Activated CD8-positive, alpha-beta memory T cell treated with anti-CD3 and anti-CD28 coated beads, Interleukin-2, amount 50 U/mL, for 24 hours (primary cell): ENCODE results near the gene HOXA9.

Source experiments
- DNase-seq: peaks from one replicate; pipeline ENCODE4 v3.0.0-alpha.2; 2020; ENCODE audit errors: extremely low read depth

HOXA9 gene

DNA sequence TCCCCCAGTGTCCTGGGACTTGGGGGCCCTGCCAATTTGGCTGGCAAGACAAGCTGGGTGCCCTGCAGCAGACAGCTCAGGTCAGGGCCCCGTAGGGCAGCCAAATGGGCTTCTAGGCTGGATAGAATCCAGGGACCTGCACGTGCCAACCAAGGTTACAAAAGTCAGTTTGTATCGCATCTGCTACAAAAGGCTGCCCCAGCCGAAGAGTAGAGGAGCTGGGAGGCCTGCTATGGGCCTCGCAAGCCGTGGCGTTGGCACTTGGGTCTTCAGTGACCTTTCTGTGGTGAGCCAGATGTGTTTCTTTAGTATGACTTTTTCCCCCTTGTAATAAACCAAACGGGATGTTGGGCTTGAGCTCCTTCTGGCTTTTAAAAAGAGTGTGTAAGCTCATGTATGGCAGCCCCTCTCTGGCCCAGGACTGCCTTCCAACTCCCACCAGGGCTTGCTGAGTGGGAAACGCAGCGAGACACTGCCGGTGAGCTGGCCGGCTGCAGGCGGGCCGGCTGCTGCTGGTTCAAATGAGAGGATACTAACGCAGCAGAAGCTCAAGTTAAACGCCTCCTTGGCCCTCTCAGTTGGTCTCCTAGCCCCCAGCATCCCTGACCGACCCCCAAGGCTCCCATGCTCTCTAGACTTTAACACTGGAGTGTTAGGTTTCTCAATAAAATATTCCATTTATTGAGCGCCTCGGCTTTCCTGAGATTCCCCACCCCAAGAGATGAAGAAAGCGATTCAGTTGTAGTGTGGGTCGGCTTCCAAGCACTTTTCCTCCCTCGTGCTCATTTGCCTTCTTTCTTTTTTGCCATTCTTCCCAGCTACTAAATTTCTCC lies 11.8 kb upstream of the HOXA9 start:
- DNase-seq, result no peak

GRCh38 chr7:27176524-27176845 lies 11.1 kb upstream of the HOXA9 start:
- no peak for DNase-seq

- DNase-seq, result no peak
Observed at GRCh38 chr7:27175626-27176523, 10.5 kb upstream of the HOXA9 start.

- no peak for DNase-seq
Observed at GRCh38 chr7:27174874-27175625, 9.7 kb upstream of the HOXA9 start.

GRCh38 chr7:27173956-27174873 lies 8.9 kb upstream of the HOXA9 start, which contains the start of gene HOXA10:
Gene HOXA10, minus strand, starts transcription at chr7:27174320. Its CDS starts 14 bp downstream, at chr7:27174306.
- no peak for DNase-seq

- DNase-seq, result no peak
Observed at GRCh38 chr7:27173511-27173955, 8.2 kb upstream of the HOXA9 start.

DNA sequence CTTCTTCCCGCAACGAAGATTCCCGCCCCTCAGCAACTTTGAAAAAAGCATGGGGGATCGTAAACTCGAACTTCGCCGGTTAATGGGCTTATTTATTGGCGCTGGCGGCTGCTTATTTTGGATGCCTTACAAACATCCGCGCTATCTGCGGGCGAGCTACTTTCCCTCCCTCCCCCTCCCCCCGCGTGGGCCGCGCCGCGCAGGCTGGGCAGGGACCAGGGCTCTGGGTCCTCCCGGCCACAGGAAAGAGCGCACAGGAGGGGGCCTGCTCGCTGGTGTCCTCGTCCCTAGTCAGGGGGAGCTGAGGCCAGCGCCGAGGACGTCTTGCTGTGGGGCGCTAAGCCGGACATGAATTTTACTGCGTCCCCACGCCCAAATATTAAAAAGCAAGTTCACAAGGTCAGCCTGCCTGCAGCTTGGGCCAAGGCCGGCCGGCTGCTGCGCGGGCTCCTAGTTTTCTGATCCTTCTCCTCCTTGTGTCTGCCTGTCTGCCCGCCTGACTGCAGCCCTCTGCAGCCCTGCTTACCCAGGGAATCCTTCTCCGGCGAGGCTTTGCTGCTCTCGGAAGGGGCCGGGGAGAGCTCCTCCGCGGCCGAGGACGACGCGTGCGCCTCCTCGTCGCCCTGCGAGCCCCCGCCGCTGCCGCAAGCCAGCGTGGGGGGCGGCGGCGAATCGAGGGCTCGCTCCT lies 7.6 kb upstream of the HOXA9 start:
- no peak for DNase-seq

DNA sequence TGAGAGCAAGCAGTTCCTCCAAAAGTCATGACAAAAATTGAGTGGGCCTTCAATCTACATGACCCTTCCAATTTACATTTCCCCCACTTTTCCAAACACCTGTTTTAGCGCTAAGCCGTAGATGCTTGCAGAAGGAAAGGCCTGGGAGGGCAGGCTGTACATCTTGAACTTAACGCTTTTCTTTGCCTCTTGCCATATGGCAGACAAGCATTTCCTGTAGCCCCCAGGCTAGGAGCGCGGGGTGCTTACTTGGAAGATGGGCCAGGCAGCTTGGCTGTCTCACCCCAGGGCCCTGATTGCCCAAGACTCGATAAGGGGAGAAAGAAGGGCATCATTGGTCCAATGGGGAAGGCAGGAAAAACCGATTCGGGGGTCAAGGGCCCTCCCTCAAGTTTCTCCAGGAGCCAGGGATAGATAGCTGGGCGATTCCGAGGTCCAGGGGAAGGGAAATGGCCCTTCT lies 7.0 kb upstream of the HOXA9 start:
- no peak for DNase-seq

DNA sequence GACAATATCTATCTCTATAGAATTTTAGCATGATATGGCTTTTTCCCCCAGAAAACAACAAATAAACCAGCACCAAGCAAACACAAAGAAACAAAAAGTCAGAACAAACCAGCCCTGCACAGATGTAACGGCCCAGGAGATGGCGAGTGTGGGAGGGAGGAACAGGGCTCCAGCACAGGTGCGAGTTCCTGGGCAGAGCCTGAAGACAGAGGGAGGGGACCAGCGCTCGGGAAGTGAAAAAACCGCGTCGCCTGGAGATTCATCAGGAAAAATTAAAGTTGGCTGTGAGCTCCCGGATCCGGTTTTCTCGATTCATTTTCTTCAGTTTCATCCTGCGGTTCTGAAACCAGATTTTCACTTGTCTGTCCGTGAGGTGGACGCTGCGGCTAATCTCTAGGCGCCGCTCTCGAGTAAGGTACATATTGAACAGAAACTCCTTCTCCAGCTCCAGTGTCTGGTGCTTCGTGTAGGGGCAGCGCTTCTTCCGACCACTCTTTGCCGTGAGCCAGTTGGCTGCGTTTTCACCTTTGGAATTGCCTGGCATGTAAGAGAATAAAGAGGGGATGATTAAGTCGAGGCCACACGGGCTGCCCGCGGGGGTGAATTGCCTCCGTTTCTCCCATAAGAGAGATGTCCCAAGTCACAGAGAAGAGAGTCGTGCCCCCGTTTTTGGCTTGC lies 6.4 kb upstream of the HOXA9 start:
- no peak for DNase-seq

GRCh38 chr7:27171325-27171636 lies 5.9 kb upstream of the HOXA9 start:
- no peak for DNase-seq

DNA sequence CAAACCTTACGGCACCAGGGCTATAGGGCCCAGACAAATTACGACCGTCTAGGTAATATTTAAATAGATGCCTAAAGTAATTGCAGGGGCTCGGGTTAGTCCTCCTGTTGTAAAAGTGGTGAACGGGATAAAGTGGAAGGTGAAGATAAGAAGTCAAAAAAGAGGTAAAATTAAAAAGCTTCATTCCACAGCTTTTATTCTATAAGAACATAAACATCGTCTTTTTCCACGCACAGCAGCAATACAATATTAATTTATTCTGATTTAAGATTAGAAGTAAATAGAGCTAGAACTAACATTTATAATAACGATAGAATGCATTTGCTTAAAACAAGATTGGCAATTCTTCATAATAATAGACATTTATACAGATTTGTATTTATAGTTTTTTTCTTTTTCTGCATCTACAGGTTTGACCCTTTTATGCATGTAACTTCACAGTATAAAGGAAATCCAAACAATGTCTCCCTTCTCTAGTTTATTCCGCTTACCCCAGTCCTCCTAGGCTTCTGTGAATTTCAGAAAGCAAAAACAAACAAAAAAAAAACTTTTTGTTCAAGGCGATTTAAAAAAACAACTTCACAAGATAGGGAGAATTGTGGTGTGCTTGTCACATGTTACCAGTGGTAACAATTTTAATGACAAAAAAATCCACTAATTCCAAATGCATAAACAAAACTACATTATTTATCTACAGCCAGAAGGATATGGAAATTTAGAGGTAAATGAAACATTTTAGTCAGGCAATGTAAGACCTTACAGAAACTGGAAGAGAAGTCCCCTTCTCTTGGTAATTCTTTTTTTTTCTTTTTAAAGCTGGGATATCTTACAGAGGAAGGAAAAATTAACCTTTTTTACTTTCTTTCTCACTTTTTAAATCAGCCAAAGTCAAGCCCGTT lies 5.3 kb upstream of the HOXA9 start:
- DNase-seq, result no peak

DNA sequence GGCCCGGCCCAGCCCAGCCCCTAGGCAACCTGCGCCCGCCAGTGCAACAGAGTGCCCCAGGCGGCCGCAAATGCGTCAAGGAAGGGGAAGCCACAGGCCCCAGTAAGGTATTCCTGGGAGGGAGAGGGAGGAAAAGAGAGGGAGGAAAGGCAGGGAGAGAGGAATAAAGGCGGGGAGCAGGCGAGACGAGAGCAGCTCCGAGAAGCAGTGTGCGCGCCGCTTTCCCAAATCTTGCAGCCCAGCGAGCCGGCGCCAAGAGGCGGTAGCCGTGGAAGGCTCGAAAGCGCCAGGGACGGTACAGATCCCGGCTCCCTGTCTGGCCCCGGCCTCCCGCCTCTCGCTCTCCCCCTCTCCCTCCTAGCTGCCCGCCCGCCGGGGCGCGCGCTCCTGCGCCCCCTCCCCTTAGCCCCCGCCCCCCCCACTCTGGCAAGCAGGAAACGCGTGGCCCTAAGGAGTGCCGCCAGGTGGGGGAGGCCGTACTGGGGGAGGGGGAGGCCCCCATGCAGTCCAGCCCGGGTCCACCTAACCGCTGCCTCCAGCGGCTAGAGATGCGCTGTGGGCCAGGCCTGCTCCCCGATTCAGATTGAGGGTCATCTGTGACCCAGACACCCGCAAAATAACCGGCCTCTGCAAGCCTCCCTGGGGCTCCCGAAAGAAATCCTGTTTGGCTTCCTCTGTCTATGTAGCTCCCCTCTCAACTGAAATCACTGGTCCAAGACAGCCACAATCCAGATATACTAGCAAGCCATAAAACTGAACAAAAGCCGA lies 4.5 kb upstream of the HOXA9 start:
- no peak for DNase-seq

DNA sequence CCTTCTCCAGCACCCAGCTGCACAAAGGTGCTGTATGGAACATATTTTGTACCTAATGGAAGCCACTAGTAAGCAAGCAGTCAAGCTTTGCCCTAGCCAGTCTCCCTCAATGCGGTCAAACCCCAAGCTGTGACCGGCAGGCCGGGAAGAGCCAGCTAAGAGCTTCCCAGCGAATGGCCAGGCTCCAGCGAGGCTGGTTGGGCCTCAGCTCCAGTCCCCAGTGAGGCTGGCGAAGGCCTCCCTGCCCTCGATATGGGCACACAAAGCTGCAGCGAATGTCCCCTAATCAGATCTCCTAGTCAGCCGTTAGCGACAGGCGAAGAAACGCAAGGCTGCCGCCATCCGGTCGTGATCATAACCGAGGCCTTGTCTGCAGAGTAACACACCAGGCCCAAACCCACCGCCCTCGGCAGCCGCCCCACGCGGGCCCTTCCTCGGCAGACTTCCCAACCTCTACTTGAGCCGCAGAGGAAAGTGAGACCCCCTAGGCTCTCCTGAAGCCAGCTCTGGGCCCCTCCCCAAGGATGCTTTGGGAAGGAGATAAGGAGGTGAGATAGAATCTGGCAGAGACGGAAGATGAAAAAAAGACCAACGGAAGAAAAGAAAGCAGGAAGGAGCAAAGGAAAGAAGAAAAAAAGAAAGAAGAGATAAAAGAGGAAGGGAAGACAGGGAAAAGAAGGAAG lies 3.1 kb upstream of the HOXA9 start:
- no peak for DNase-seq

DNA sequence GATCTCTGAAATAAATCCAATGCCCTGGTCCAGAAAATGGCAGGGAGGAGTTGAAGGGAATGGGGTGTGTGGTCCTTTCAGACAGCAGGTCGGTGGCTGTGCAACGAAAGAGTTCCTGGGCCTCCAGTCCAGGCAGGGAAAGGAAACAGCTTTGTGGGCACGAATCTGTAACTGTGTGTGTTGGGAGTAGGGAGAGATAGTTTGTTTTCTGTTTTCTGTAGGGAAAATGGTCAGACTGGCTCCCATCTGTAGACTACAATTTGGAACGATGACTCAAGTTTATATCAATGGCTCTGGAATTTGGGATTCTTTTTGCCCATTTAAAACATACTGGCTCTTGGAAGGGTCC lies 2.6 kb upstream of the HOXA9 start:
- no peak for DNase-seq

GRCh38 chr7:27166531-27167505 lies 1.5 kb upstream of the HOXA9 start:
- DNase-seq, result no peak

DNA sequence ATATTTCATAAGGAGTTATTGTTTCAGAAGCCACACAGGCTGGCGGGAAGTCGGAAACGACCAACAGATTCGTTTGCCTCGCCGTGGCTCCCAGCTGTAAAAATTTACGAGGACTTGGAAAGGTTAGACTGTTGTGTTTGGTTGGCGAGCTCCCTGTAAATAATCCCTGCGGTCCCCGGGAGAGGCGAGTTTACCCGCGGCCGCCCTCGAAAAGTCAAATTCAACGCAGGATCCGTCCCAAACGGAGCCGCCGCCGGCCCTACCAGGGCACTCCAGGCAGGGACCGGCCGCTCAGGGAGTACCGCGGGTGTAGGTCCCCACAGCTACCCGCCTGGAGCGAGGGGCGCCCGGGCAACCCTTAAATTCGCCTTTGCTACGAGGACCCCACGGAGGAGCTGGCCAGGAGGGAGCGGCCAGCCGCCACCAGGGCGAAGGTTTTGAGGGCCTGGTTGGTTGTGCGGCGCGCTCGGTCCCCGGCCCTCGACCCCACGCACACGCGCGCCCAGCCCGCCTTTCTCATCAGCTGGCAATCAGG lies 726 bp upstream of the HOXA9 start:
- DNase-seq, result no peak
